HG03097 (cell line): ENCODE results near the gene DOK3.

Source experiments
- ATAC-seq: cut with Tn5 transposase; IDR thresholded peaks from one replicate; pipeline ENCODE4 v1.9.1; 2021; ENCODE audit not compliant: unreplicated experiment, low FRiP score

Gene DOK3

GRCh38 chr5:177469750-177470525 is 39.7 kb downstream of the DOK3 start:
- no peak for ATAC-seq

- ATAC-seq = no peak
Observed at GRCh38 chr5:177468685-177469628, 40.7 kb downstream of the DOK3 start.

GRCh38 chr5:177468329-177468684 is 41.3 kb downstream of the DOK3 start:
- ATAC-seq = no peak

GRCh38 chr5:177467436-177467835 is 42.2 kb downstream of the DOK3 start:
- ATAC-seq = no peak

- ATAC-seq = no peak
Observed at GRCh38 chr5:177466861-177467260, 42.8 kb downstream of the DOK3 start.

- no peak for ATAC-seq
Observed at GRCh38 chr5:177465044-177465443, 44.6 kb downstream of the DOK3 start.

GRCh38 chr5:177462021-177462670 is 47.5 kb downstream of the DOK3 start:
- no peak for ATAC-seq

GRCh38 chr5:177459819-177460628 is 49.6 kb downstream of the DOK3 start:
- ATAC-seq = no peak

GRCh38 chr5:177459357-177459756 is 50.3 kb downstream of the DOK3 start:
- no peak for ATAC-seq

GRCh38 chr5:177458912-177459350 is 50.7 kb downstream of the DOK3 start:
- no peak for ATAC-seq

- ATAC-seq = no peak
Observed at GRCh38 chr5:177457852-177458681, 51.6 kb downstream of the DOK3 start.

GRCh38 chr5:177456976-177457851 is 52.4 kb downstream of the DOK3 start:
- peak; percentile 29 for ATAC-seq

- ATAC-seq = no peak
Observed at GRCh38 chr5:177456591-177456964, 53.0 kb downstream of the DOK3 start.

GRCh38 chr5:177455661-177456590 is 53.7 kb downstream of the DOK3 start:
- ATAC-seq = no peak

- ATAC-seq = peak; percentile 52
Observed at GRCh38 chr5:177455036-177455660, 54.5 kb downstream of the DOK3 start.

GRCh38 chr5:177454397-177455035 is 55.1 kb downstream of the DOK3 start:
- ATAC-seq = peak; percentile 43
